Motor neuron (in vitro differentiated cells): ENCODE results near the gene PDGFRB. TPM values are rescaled to one million over a fixed set of nuclear protein-coding genes. Genes with fewer than 3 reads are reported as not detected.
A peak's percentile ranks its signal among the peaks of the same experiment; 100 is the strongest.

Experiments used
- ATAC-seq, 8 experiments: fragments of 200-7000 bp; cut with Tn5 transposase; replicated peaks in 6 of 8; 2 replicates each; pipeline ENCODE4 v1.8.0; 2021; ENCODE audit warnings: mild to moderate bottlenecking in 8 of 8, moderate library complexity in 8 of 8
- H3K27ac ChIP-seq, 2 donors: fragments of 250-450 bp; sonication (Bioruptor Pico); 2 replicates each; pipeline ENCODE4 v1.9.0; 2021; ENCODE audit warnings: antibody characterized with exemption in 2 of 2, mild to moderate bottlenecking in 2 of 2, moderate library complexity in 1 of 2
- H3K4me1 ChIP-seq, 2 donors: fragments of 250-450 bp; sonication (Bioruptor Pico); replicated peaks in 1 of 2; 2 replicates each; pipeline ENCODE4 v1.6.1; 2021; ENCODE audit warnings: antibody characterized with exemption in 2 of 2, mild to moderate bottlenecking in 2 of 2, moderate library complexity in 1 of 2
- H3K4me3 ChIP-seq, 5 donors: fragments of 250-450 bp; sonication (Bioruptor Pico); 2 replicates each; pipeline ENCODE4 v1.9.0; 2021; ENCODE audit warnings: antibody characterized with exemption in 5 of 5, mild to moderate bottlenecking in 5 of 5, moderate library complexity in 4 of 5
- WGBS, 10 experiments: fragments of 450-650 bp; shearing (Covaris generic); methylation state at CpG; one replicate each; pipeline ENCODE4 v1.0.0; 2022; 5-methylcytosine and 5-hydroxymethylcytosine counted together
- in situ Hi-C, 9 experiments: fragments of 400-800 bp; cut with MboI; loops; one replicate each; pipeline ENCODE4 v1.15.0; 2021; ENCODE audit warnings: low sequenced_read_pairs in 9 of 9, low pct_unique_long_range_greater_than_20kb in 2 of 9; ENCODE audit not compliant: unreplicated experiment in 9 of 9
- total RNA-seq, 8 experiments: library from RNA; unstranded; fragments of 300-600 nt; gene quantifications; 2 replicates each; pipeline versions ENCODE4 v1.2.3 to v1.2.4, GENCODE V29; 2022

Gene PDGFRB
- total RNA-seq, 8 experiments from 2014 or later: 0.38 to 42.4 (median 4.6) TPM

DNA sequence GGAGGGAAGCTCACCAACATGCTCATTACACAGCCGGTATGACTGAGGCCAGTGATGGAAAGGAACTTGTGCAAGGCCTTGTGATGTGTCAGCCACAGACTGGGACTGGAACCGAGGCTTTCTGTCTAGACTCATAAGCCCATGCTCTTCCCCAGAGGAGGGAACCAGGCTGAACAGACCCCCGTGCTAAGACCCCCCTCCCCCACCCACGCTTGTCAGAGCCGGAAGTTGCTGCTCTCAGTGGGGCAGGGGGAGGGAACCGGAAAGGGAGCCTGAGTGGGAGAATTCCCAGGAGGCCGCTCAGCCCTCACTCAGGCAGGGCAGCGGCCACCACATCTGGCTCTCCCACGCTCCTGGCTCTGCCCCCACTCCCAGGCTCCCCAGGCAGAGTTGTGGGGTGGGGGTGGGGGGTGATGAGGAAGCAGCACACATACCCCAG lies 4.1 kb upstream of the PDGFRB start:
- peak in 4 of 8 experiments; percentile 16 to 53 (median 48) for ATAC-seq
- in situ Hi-C loops: loop anchor here in 1 of 9 experiments (5.0 to 25.0 kb wide), 2 partner anchors 58 to 178 kb away; no protein-coding TSS in a partner anchor
- peaks cover 7 to 31% of the 10 kb centered on the region in 2 donors for H3K4me1 ChIP-seq

DNA sequence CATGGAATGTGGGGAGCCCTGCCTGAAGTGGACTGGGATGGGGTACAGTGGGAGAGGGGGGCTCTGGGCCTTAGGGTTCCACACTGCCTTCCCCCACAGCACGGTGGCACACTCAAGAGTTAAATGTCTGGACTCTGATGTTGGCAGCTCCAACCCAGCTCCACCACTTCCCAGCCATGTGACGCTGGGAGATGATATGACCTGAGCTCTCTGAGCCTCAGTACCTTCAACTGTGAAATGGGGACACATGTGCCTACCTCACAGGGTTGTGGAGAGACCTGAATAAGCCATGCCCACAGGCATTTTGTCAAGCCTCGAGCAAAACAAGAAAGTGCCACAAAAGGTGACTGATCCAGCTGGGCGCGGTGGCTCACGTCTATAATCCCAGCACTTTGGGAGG lies 3.4 kb upstream of the PDGFRB start:
- Histone ChIP-seq H3K4me1 (peaks cover 7 to 33% of the 10 kb centered on the region in 2 donors), H3K4me3 (no peak overlapping the region), H3K27ac (no peak overlapping the region)
- ATAC-seq: no peak
- 40 to 100% (median 100%) methylated on average over 1 to 2 of the region's 6 CpGs; no CpG with 5 or more reads in 5 of the 10 experiments for WGBS, 10 experiments
- in situ Hi-C loops: loop anchor here in 1 of 9 experiments (25.0 kb wide), 1 partner anchor 178 kb away; no protein-coding TSS in a partner anchor

More for the DNA sequence above, 4.1 kb upstream of the PDGFRB start:
- H3K27ac ChIP-seq: no peak overlapping the region
- WGBS, 10 experiments: 0 to 80% (median 30%) methylated on average over 1 of the region's 9 CpGs; no CpG with 5 or more reads in 6 of the 10 experiments
- H3K4me3 ChIP-seq: no peak overlapping the region

DNA sequence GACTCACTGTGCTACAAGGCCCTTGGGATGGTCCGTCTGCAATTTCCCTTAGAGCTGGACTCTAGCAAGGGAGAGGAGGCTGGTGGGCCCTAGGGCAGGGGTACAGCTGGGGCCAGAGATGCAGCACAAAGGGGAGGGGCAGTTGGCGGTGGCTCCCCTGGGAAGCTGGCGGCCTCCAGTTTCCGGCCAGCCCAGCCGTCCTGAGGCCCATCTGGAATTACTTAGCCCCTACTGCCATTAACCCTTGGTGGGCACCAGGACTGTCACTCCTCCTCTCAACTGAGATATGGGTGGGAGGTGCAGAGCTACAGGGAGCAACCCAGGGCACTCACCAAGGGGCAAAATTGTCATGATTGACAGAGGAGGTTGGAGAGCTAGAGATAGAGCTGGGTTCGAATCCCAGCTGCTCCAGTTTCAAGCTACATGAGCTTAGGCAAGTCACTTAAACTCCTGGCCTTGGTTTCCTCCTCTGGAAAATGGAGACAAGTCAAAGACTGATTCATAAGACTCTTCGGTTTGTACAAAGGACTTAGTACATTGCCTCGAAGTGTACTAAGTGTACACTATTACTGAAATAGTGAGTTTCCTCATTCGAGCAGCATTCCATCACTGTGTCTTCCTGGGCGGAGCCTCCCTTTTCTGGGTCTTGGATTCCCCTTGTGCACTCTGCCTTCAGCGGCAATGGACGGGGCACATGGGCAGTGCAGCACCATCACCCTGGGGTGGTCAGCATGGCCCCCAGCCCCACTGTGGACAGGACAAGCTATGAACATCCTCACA lies 2.7 kb upstream of the PDGFRB start:
- ATAC-seq: peak in 1 of 8 experiments; percentile 10
- in situ Hi-C loops: loop anchor here in 1 of 9 experiments (25.0 kb wide), 1 partner anchor 179 kb away; no protein-coding TSS in a partner anchor
- Histone ChIP-seq H3K4me1 (peaks cover 7 to 33% of the 10 kb centered on the region in 2 donors), H3K4me3 (no peak overlapping the region), H3K27ac (no peak overlapping the region)
- WGBS, 10 experiments: 0 to 97% (median 60%) methylated on average over 1 to 9 of the region's 12 CpGs; no CpG with 5 or more reads in 3 of the 10 experiments

DNA sequence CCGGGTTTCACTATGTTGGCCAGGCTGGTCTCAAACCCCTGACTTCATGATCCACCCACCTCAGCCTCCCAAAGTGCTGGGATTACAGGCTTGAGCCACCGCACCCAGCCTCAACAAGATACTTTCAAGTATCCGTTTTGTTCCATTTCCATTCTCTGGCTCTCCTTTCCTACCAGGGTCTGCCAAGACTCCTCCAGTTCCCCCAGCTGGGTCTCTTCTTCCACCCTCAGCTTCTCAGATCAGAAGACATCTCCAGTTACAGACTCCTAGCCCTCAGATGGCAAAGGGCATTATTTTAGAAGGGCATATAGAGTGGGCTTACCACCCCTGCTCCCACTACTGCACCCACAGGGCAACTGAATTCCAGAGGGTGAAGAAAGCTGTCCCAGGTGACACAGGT lies 1.5 kb upstream of the PDGFRB start:
- WGBS, 10 experiments: 60 to 100% (median 100%) methylated on average over 1 of the region's 3 CpGs; no CpG with 5 or more reads in 5 of the 10 experiments
- in situ Hi-C loops: loop anchor here in 1 of 9 experiments (25.0 kb wide), 1 partner anchor 180 kb away; no protein-coding TSS in a partner anchor
- no peak for ATAC-seq
- H3K4me3 ChIP-seq: no peak overlapping the region
- H3K27ac ChIP-seq: no peak overlapping the region
- peaks cover 7 to 43% of the 10 kb centered on the region in 2 donors for H3K4me1 ChIP-seq

DNA sequence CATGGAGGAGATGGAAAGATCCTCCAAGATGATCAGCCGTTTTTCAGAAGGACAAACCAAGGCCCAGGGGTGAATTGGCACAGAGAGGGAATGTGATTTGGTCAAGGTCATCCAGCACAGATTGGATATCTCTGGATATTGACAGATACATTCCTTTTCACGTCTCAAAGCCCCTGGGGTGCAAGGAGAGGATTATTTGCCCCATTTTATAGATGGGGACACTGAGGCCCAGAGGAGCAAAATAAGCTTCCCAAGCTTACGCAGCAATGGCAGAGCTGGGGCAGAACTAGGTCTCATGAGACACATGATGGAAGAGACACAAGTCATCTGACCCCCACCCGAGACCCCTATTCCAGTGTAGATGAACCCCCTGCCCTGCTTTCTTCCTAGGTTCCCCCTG lies 895 bp upstream of the PDGFRB start:
- ATAC-seq: no peak
- in situ Hi-C loops: loop anchor here in 1 of 9 experiments (25.0 kb wide), 1 partner anchor 181 kb away; no protein-coding TSS in a partner anchor
- Histone ChIP-seq H3K4me1 (peaks cover 7 to 43% of the 10 kb centered on the region in 2 donors), H3K27ac (no peak overlapping the region), H3K4me3 (no peak overlapping the region)
- whole genome bisulfite sequencing, 10 experiments: 40 to 100% (median 79%) methylated on average over 1 to 3 of the region's 4 CpGs; no CpG with 5 or more reads in 4 of the 10 experiments

DNA sequence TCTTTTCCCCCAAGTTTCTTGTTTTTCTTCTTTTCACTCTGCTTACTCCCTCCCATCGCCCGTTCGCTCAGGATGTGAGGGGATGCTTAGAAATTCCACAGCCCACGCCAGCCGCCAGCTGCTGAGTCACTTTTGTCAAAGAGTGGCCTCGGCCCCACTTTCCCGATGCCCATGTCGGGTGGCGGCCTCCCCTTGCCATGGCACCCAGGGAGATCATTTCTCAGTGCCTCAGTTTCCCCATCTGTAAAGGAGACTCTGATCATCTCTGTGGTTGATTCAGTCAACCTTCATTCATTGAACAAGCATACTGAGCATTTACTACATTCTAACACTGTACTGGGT lies 353 bp upstream of the PDGFRB start:
- peaks cover 7 to 43% of the 10 kb centered on the region in 2 donors for H3K4me1 ChIP-seq
- no peak for ATAC-seq
- 0 to 64% (median 51%) methylated on average over 2 to 6 of the region's 9 CpGs; no CpG with 5 or more reads in 3 of the 10 experiments for WGBS, 10 experiments
- no peak overlapping the region for H3K27ac ChIP-seq
- in situ Hi-C loops: loop anchor here in 1 of 9 experiments (25.0 kb wide), 1 partner anchor 181 kb away; no protein-coding TSS in a partner anchor
- no peak overlapping the region for H3K4me3 ChIP-seq

DNA sequence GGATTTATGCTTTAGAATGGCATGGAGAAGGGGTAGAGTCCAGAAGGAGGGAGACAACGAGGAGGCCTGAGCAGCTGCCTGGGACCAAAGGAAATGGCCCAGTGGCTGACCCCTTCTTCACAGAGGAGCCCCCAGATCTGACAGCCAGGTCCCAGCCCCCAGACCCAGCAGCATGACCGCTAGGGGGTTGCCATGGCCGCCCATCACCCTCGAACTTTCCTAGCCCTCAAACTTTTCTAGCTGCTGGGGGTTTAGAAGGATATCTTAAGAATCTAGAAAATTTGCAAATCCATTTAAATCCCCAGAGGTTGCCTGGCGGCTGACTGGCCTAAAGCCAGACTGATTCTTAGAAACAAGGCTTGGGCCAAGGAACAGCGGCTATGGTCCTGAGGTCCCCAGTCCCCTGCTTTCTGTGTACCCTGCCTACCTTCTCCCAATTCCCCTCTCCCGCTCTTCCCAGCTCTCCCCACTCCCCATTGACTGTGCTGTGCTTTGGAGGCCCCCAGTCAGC lies 972 bp downstream of the PDGFRB start:
- WGBS, 10 experiments: 12 to 100% (median 57%) methylated on average over 1 to 4 of the region's 7 CpGs; no CpG with 5 or more reads in 4 of the 10 experiments
- peaks cover under 1 to 34% of the 10 kb centered on the region in 2 donors for H3K4me1 ChIP-seq

DNA sequence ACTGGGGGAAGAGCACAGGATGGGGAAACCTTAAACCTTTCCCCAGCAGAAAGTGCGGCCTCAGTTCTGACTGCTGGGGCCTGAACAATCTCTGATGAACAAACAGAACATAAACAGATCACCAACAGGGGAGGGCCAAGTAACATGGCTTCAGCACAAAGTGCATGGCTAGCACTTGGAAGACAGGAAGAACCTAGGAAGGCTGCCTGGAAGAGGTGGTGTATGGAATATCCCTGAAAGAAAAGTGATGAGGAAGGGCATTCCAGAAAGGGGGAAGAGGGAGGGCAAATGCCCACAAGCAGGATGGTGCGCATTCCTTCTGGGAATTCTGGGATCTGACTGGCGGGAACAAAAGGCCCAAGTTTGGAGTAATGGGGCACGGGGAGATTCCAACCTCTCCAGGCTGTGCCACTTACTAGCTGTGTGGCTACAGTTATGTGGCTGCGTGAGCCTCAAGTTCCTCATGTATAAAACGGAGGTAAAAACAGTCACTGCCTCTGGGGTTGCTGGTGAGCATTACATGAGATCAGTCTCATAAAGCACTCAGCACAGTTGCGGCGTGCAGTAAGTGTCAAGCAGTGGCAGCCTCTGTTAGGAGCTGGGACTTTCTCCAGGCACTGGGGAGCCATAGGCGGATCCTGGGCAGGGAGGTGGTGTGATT lies 1.6 kb downstream of the PDGFRB start:
- peak overlapping the region in 1 of 2 donors; percentile 20 for H3K27ac ChIP-seq
- H3K4me3 ChIP-seq: no peak overlapping the region
- peak in 4 of 8 experiments; percentile 6 to 54 (median 50) for ATAC-seq
- peaks cover 0 to 32% of the 10 kb centered on the region in 2 donors for H3K4me1 ChIP-seq
- in situ Hi-C loops: loop anchor here in 1 of 9 experiments (25.0 kb wide), 1 partner anchor 183 kb away; no protein-coding TSS in a partner anchor
- 19 to 100% (median 80%) methylated on average over 1 to 8 of the region's 9 CpGs; no CpG with 5 or more reads in 3 of the 10 experiments for WGBS, 10 experiments

More for the DNA sequence above, 972 bp downstream of the PDGFRB start:
- Histone ChIP-seq H3K27ac (peak overlapping the region in 1 of 2 donors; percentile 20), H3K4me3 (no peak overlapping the region)
- in situ Hi-C loops: loop anchor here in 1 of 9 experiments (25.0 kb wide), 1 partner anchor 183 kb away; no protein-coding TSS in a partner anchor
- ATAC-seq: peak in 4 of 8 experiments; percentile 8 to 10 (median 8)

DNA sequence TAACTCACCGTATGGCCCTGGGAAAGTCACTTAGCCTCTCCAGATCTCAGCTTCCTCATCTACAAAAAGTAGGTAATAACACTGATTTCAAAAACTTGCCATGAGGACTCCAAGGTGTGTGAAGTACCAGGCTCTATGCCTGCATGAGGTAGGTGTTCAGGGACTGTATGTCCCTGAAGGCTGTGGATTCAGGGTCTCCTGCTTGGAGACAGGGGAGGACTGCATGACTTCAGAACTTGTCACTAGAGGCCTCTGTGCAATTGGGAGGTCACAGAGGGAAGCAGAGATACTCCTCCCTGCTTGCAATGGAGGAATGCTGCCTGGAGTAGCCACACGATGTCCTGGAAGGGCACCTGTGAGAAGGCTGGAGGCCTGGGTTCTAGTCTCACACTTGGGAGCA lies 2.2 kb downstream of the PDGFRB start:
- no peak overlapping the region for H3K4me3 ChIP-seq
- 40 to 67% (median 60%) methylated on average over 1 of the region's 2 CpGs; no CpG with 5 or more reads in 6 of the 10 experiments for WGBS, 10 experiments
- peaks cover 0 to 32% of the 10 kb centered on the region in 2 donors for H3K4me1 ChIP-seq
- no peak for ATAC-seq
- in situ Hi-C loops: loop anchor here in 1 of 9 experiments (25.0 kb wide), 1 partner anchor 184 kb away; no protein-coding TSS in a partner anchor
- no peak overlapping the region for H3K27ac ChIP-seq

DNA sequence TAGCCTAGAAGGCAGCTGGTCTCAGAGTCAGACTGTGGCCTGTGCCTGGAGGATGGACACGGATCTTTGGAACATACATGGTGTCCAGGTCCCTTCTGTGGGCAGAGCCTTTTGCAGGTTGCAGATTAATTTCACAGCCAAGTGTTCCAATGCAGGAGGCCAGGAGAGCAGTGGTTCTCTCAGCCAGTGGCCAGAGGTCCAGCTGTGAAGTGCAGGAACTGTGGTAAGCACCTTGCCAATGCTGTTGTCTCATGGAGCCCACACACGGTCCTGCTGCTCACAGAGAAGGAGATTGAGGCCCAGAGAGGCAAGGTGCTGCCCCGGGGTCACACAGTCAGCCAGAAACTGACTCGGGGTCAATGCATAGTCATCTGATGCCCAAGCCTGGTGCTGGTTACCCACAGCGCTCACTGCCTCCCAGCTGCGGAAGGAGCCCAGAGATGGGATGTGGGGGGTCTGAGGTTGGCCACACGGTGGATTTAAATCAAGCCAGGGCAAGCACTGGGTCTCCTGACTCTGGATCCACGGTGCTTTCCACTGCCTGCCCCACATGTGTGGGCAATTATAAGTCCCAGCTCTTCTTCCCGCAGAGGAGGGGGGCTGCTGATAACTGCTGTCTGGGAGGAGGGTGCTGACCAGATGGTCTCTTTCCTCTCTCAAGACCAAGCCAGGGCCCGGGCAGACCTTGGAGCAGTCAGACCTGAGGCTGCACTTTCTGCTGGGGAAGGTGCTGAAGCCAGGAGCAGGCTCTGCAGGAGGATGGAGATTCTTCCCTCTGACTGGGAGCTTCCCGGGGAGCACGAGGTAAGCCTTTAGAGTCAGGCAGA lies 2.8 kb downstream of the PDGFRB start:
- WGBS, 10 experiments: 0 to 100% (median 20%) methylated on average over 1 to 6 of the region's 12 CpGs; no CpG with 5 or more reads in 3 of the 10 experiments
- peak in 1 of 8 experiments; percentile 26 for ATAC-seq
- in situ Hi-C loops: loop anchor here in 1 of 9 experiments (25.0 kb wide), 1 partner anchor 184 kb away; no protein-coding TSS in a partner anchor
- no peak overlapping the region for H3K27ac ChIP-seq
- peaks cover 0 to 27% of the 10 kb centered on the region in 2 donors for H3K4me1 ChIP-seq
- H3K4me3 ChIP-seq: no peak overlapping the region

DNA sequence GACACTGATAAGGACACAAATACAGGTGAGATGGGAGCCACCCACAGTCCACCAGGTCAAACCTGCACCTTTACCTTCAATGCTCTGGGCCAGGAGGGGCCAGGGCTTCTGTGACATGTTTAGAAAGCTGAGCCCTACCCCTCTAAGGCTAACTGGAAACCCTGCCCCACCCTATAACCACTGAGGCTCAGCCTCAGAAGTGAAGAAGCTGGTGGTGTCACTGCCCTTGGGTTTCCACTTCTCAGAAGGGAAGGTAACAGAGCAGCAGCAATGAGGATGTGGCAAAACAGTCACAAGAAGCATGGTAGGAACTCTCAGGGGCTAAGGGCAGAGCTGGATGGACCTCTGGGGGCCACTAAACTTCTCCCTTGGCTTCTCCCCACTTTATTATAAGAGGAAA lies 6.0 kb downstream of the PDGFRB start:
- ATAC-seq: no peak
- Histone ChIP-seq H3K4me3 (no peak overlapping the region), H3K4me1 (peaks cover 9 to 28% of the 10 kb centered on the region in 2 donors), H3K27ac (no peak overlapping the region)
- in situ Hi-C loops: loop anchor here in 1 of 9 experiments (25.0 kb wide), 1 partner anchor 188 kb away; no protein-coding TSS in a partner anchor
